Cardiac muscle cell (in vitro differentiated cells and primary cell): ENCODE data around the gene KIAA0825. TPM values are rescaled to one million over a fixed set of nuclear protein-coding genes. Genes with fewer than 3 reads are reported as not detected.

ENCODE experiments used
- DNase-seq, 2 donors: peaks; one replicate each; pipeline versions ENCODE4 v3.0.0 to v3.0.0-alpha.2; 2010 to 2017; ENCODE audit warnings: low read depth in 1 of 2, low spot score in 1 of 2
- H3K27ac ChIP-seq: fragments of 200-600 bp; sonication (generic); 2 replicates; pipeline ENCODE4 v1.5.1; 2016
- H3K27me3 ChIP-seq: fragments of 200-600 bp; sonication (generic); 2 replicates; pipeline ENCODE4 v1.6.0; 2016; ENCODE audit warnings: control low read depth
- H3K36me3 ChIP-seq: fragments of 200-600 bp; sonication (generic); 2 replicates; pipeline ENCODE4 v1.5.1; 2016; ENCODE audit warnings: control low read depth
- H3K4me1 ChIP-seq: fragments of 200-600 bp; sonication (generic); 2 replicates; pipeline ENCODE4 v1.8.1; 2017; ENCODE audit warnings: low read depth, mild to moderate bottlenecking, mixed run types
- H3K4me3 ChIP-seq: fragments of 200-600 bp; sonication (generic); 2 replicates; pipeline ENCODE4 v1.5.1; 2016; ENCODE audit warnings: mild to moderate bottlenecking
- H3K9me3 ChIP-seq: fragments of 200-600 bp; sonication (generic); 2 replicates; pipeline ENCODE4 v1.5.1; 2017; ENCODE audit warnings: low read depth, mild to moderate bottlenecking, control low read depth
- CTCF ChIP-seq: IDR thresholded peaks from 2 replicates; pipeline ENCODE4 v1.5.1; 2012; ENCODE audit warnings: low read depth, mild to moderate bottlenecking, low read length
- polyA plus RNA-seq: library from polyadenylated mRNA; unstranded; fragments of >200 nt; fragmentation: Nextera tagmentation; extraction: Ambion mirVana; gene quantifications from 2 replicates; pipeline ENCODE4 v1.2.1, GENCODE V29; 2016
- total RNA-seq: library from RNA; depleted of rRNA; stranded (reverse); fragments of >200 nt; gene quantifications from 2 replicates; pipeline ENCODE4 v1.2.3, GENCODE V29; 2016

KIAA0825 gene
- total and polyA plus RNA-seq, 2 experiments from 2014 or later, result 1.5 to 2.1 TPM

- Histone ChIP-seq H3K36me3 (no peaks in the 10 kb centered on the region), H3K4me1 (no peaks in the 10 kb centered on the region), H3K27ac (no peak overlapping the region), H3K27me3 (no peaks in the 10 kb centered on the region), H3K4me3 (no peak overlapping the region), H3K9me3 (no peaks in the 10 kb centered on the region)
- DNase-seq, result no peak
- no peak for TF ChIP-seq CTCF
Measured at GRCh38 chr5:94192658-94193391, 425.6 kb downstream of the KIAA0825 start.

- Histone ChIP-seq H3K4me3 (no peak overlapping the region), H3K36me3 (no peaks in the 10 kb centered on the region), H3K4me1 (no peaks in the 10 kb centered on the region), H3K27me3 (no peaks in the 10 kb centered on the region), H3K27ac (no peak overlapping the region), H3K9me3 (no peaks in the 10 kb centered on the region)
- no peak for DNase-seq
- no peak for TF ChIP-seq CTCF
Measured at GRCh38 chr5:94191604-94192003, 426.8 kb downstream of the KIAA0825 start.

- Histone ChIP-seq H3K9me3 (no peaks in the 10 kb centered on the region), H3K36me3 (no peaks in the 10 kb centered on the region), H3K27ac (no peak overlapping the region), H3K4me3 (no peak overlapping the region), H3K27me3 (no peaks in the 10 kb centered on the region), H3K4me1 (no peaks in the 10 kb centered on the region)
- no peak for TF ChIP-seq CTCF
- no peak for DNase-seq
Measured at GRCh38 chr5:94188725-94189124, 429.7 kb downstream of the KIAA0825 start.

GRCh38 chr5:94184870-94185269 is 433.5 kb downstream of the KIAA0825 start:
- Histone ChIP-seq H3K27ac (no peak overlapping the region), H3K36me3 (no peaks in the 10 kb centered on the region), H3K9me3 (no peaks in the 10 kb centered on the region), H3K27me3 (no peaks in the 10 kb centered on the region), H3K4me1 (no peaks in the 10 kb centered on the region), H3K4me3 (no peak overlapping the region)
- TF ChIP-seq CTCF, result no peak
- DNase-seq, result no peak

- Histone ChIP-seq H3K36me3 (no peaks in the 10 kb centered on the region), H3K27ac (no peak overlapping the region), H3K27me3 (no peaks in the 10 kb centered on the region), H3K4me1 (no peaks in the 10 kb centered on the region), H3K9me3 (no peaks in the 10 kb centered on the region), H3K4me3 (no peak overlapping the region)
- peak in 1 of 2 donors; percentile 4 for DNase-seq
- peak; percentile 14 for TF ChIP-seq CTCF
Measured at GRCh38 chr5:94181895-94182294, 436.5 kb downstream of the KIAA0825 start.

- no peak overlapping the region for H3K27ac ChIP-seq
- TF ChIP-seq CTCF, result no peak
- DNase-seq, result no peak
- no peaks in the 10 kb centered on the region for H3K4me1 ChIP-seq
- H3K4me3 ChIP-seq, result no peak overlapping the region
- no peaks in the 10 kb centered on the region for H3K36me3 ChIP-seq
- no peaks in the 10 kb centered on the region for H3K9me3 ChIP-seq
- no peaks in the 10 kb centered on the region for H3K27me3 ChIP-seq
Measured at GRCh38 chr5:94180761-94181160, 437.6 kb downstream of the KIAA0825 start.
